ENCODE measurements around the gene PDXK. TPM values are rescaled to one million over a fixed set of nuclear protein-coding genes. Genes with fewer than 3 reads are reported as not detected.

The PDXK gene
- total and polyA plus RNA-seq, 2 of the 13 experiments (the other 11 are each of a cell fraction or from before 2014, with no cell fraction given), result 114 to 184 TPM

- 0 out of 2 replicates have a peak, but pooled peaks cover 4% of the 10 kb centered on the region for H3K4me1 ChIP-seq (ENCODE audit: insufficient read depth, low read length)
- peaks cover 38 to 83% of the 10 kb centered on the region in 2 experiments for H3K36me3 ChIP-seq (replicated peaks in 1 of 2; ENCODE audit: control insufficient read depth in 1 of 2, insufficient read depth in 2 of 2, low read length in 2 of 2)
- TF ChIP-seq CC2D1A (CRISPR knock-in tag; IDR thresholded peaks at IDR 0.05), result no peak
- no peak for TF ChIP-seq KDM4B (CRISPR knock-in tag; IDR thresholded peaks at IDR 0.05)
- TF ChIP-seq RFX3 (CRISPR knock-in tag; IDR thresholded peaks at IDR 0.05), result no peak
- TF ChIP-seq, protein P1, sequence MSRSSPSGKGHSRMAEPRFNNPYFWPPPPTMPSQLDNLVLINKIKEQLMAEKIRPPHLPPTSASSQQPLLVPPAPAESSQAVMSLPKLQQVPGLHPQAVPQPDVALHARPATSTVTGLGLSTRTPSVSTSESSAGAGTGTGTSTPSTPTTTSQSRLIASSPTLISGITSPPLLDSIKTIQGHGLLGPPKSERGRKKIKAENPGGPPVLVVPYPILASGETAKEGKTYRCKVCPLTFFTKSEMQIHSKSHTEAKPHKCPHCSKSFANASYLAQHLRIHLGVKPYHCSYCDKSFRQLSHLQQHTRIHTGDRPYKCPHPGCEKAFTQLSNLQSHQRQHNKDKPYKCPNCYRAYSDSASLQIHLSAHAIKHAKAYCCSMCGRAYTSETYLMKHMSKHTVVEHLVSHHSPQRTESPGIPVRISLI (CRISPR knock-in tag; IDR thresholded peaks at IDR 0.05; ENCODE audit: borderline replicate concordance), result no peak
- no peak for TF ChIP-seq TOE1 (CRISPR knock-in tag; IDR thresholded peaks at IDR 0.05)
- no peak for TF ChIP-seq TEF (CRISPR knock-in tag; IDR thresholded peaks at IDR 0.05)
- TF ChIP-seq LCORL (IDR thresholded peaks at IDR 0.05), result no peak
- TF ChIP-seq LCORL (CRISPR knock-in tag; IDR thresholded peaks at IDR 0.05), result no peak
- TF ChIP-seq ZNF589 (CRISPR knock-in tag; conservative IDR thresholded peaks at IDR 0.05), result no peak
- no peak for TF ChIP-seq BRF2 (CRISPR knock-in tag; IDR thresholded peaks at IDR 0.05)
- TF ChIP-seq PAF1 (CRISPR knock-in tag; IDR thresholded peaks at IDR 0.05), result no peak
- no peak for TF ChIP-seq SMAD1 (CRISPR knock-in tag; IDR thresholded peaks at IDR 0.05; ENCODE audit: borderline replicate concordance, low read depth)
- TF ChIP-seq ZNF558 (CRISPR knock-in tag; IDR thresholded peaks at IDR 0.05; ENCODE audit: borderline replicate concordance), result no peak
- no peak for TF ChIP-seq NRL (CRISPR knock-in tag; IDR thresholded peaks at IDR 0.05; ENCODE audit: borderline replicate concordance)
- intact Hi-C loops (cut with micrococcal nuclease; ENCODE audit: unreplicated experiment), result no loop called here
- H3K27me3 ChIP-seq (ENCODE audit: control insufficient read depth in 1 of 2, insufficient read depth in 2 of 2, low read length in 2 of 2), result no peaks in the 10 kb centered on the region
- no peaks in the 10 kb centered on the region for H3K79me2 ChIP-seq (ENCODE audit: insufficient read depth, low read length)
- DNase-seq (ENCODE audit: low spot score) (no peak), ATAC-seq (no peak), FAIRE-seq (no peak)
- POLR2A ChIA-PET, result interaction anchor here (1.1 kb wide), 1 partner anchor 37 kb away, joined by 4 read pairs; no protein-coding TSS in a partner anchor
- no peaks in the 10 kb centered on the region for H3K9me3 ChIP-seq (ENCODE audit: low read length)
- no peak overlapping the region for H3K4me3 ChIP-seq (replicated peaks in 1 of 3; ENCODE audit: insufficient read depth in 1 of 3, low read depth in 2 of 3, low read length in 3 of 3)
- in situ Hi-C loops (cut with HindIII; ENCODE audit: extremely low pct_ligation_motif_present, low pct_unique_long_range_greater_than_20kb), result no loop called here
- 96% methylated on average over 6 of the region's 10 CpGs for WGBS (ENCODE audit: low lambda C conversion rate)
- no peaks in the 10 kb centered on the region for H4K20me1 ChIP-seq (ENCODE audit: insufficient read depth, low read length)
- no peak overlapping the region for H3K9ac ChIP-seq (ENCODE audit: insufficient read depth, low read depth, low read length)
- H2AFZ ChIP-seq (ENCODE audit: low read length), result no peak overlapping the region
- no peak overlapping the region for H3K27ac ChIP-seq (ENCODE audit: extremely low read length, insufficient read depth, low read length)
- CTCF ChIA-PET (ENCODE audit: low intra/inter-chr PET ratio, low total read pairs), result no interaction called here
- no TSS peak for BruUV-seq (replicated peaks)
- H3K4me2 ChIP-seq (ENCODE audit: low read depth, low read length), result no peak overlapping the region
These were observed 27.1 kb upstream of the PDXK start for GRCh38 chr21:43691801-43692200.

All from HepG2 (cell line).